Neural progenitor cell (in vitro differentiated cells): ENCODE results near the gene RAI1. TPM values are rescaled to one million over a fixed set of nuclear protein-coding genes. Genes with fewer than 3 reads are reported as not detected.

Source experiments
- DNase-seq: peaks from one replicate; pipeline ENCODE4 v3.0.0-alpha.2; 2016; ENCODE audit warnings: low spot score
- H2AFZ ChIP-seq: fragments of 200-600 bp; sonication (generic); replicated peaks from 2 replicates; pipeline ENCODE4 v1.6.1; 2016; ENCODE audit warnings: antibody characterized with exemption
- H3F3A ChIP-seq: fragments of 200-600 bp; sonication (generic); 2 replicates; pipeline ENCODE4 v1.6.1; 2016; ENCODE audit warnings: antibody characterized with exemption, low read depth
- H3K27ac ChIP-seq: fragments of 200-600 bp; sonication (generic); 2 replicates; pipeline ENCODE4 v1.5.1; 2016; ENCODE audit warnings: mild to moderate bottlenecking
- H3K27me3 ChIP-seq: fragments of 200-600 bp; sonication (generic); 2 replicates; pipeline ENCODE4 v1.6.1; 2016; ENCODE audit warnings: mild to moderate bottlenecking, moderate library complexity
- H3K36me3 ChIP-seq: fragments of 200-600 bp; sonication (generic); 2 replicates; pipeline ENCODE4 v1.5.1; 2016
- H3K4me1 ChIP-seq: fragments of 200-600 bp; sonication (generic); 2 replicates; pipeline ENCODE4 v1.6.1; 2016; ENCODE audit warnings: mixed run types
- H3K4me2 ChIP-seq: fragments of 200-600 bp; sonication (generic); 2 replicates; pipeline ENCODE4 v1.6.1; 2016
- H3K4me3 ChIP-seq: fragments of 200-600 bp; sonication (generic); 2 replicates; pipeline ENCODE4 v1.5.1; 2016
- H3K79me2 ChIP-seq: fragments of 200-600 bp; sonication (generic); 2 replicates; pipeline ENCODE4 v1.6.1; 2016; ENCODE audit warnings: low read depth
- H3K9ac ChIP-seq: fragments of 200-600 bp; sonication (generic); 2 replicates; pipeline ENCODE4 v1.6.1; 2016
- H3K9me3 ChIP-seq: fragments of 200-600 bp; sonication (generic); 2 replicates; pipeline ENCODE4 v1.5.1; 2016; ENCODE audit warnings: low read depth
- H4K20me1 ChIP-seq: fragments of 200-600 bp; sonication (generic); 2 replicates; pipeline ENCODE4 v1.6.1; 2016; ENCODE audit warnings: low read depth
- H3K27ac Mint-ChIP-seq: 3 replicates; pipeline ENCODE4 v1.8.0; 2021; ENCODE audit warnings: mixed read lengths
- H3K27me3 Mint-ChIP-seq: 2 replicates; pipeline ENCODE4 v1.8.0; 2022; ENCODE audit warnings: low read depth, mild to moderate bottlenecking, inconsistent platforms, moderate library complexity, mixed read lengths; ENCODE audit not compliant: insufficient read depth
- H3K36me3 Mint-ChIP-seq: 3 replicates; pipeline ENCODE4 v1.8.0; 2021; ENCODE audit warnings: mixed read lengths
- H3K4me1 Mint-ChIP-seq: 3 replicates; pipeline ENCODE4 v1.8.0; 2021; ENCODE audit warnings: mixed read lengths
- H3K4me3 Mint-ChIP-seq: 3 replicates; pipeline ENCODE4 v1.8.0; 2021; ENCODE audit warnings: mild to moderate bottlenecking, moderate library complexity, mixed read lengths
- H3K9me3 Mint-ChIP-seq: 3 replicates; pipeline ENCODE4 v1.8.0; 2020; ENCODE audit warnings: mixed read lengths
- EZH2 ChIP-seq: fragments of 200-600 bp; sonication (generic); IDR thresholded peaks from 2 replicates; pipeline ENCODE4 v1.6.1; 2017; ENCODE audit warnings: antibody characterized with exemption, mild to moderate bottlenecking, moderate library complexity
- EZH2phosphoT487 ChIP-seq: fragments of 200-600 bp; sonication (generic); IDR thresholded peaks from 2 replicates; pipeline ENCODE4 v1.6.1; 2017; ENCODE audit warnings: antibody characterized with exemption
- total RNA-seq: library from RNA; depleted of rRNA; stranded (reverse); fragments of >200 nt; gene quantifications from 2 replicates; pipeline ENCODE4 v1.2.3, GENCODE V29; 2015; ENCODE audit warnings: low replicate concordance
- TF ChIP-seq, protein P1 (sequence below): fragments of 200-600 bp; sonication (generic); IDR thresholded peaks from 2 replicates; pipeline ENCODE4 v1.5.1; 2017; ENCODE audit warnings: antibody characterized with exemption, mild to moderate bottlenecking

The RAI1 gene
- total RNA-seq, 1 donor from 2014 or later, result 27.4 TPM

DNA sequence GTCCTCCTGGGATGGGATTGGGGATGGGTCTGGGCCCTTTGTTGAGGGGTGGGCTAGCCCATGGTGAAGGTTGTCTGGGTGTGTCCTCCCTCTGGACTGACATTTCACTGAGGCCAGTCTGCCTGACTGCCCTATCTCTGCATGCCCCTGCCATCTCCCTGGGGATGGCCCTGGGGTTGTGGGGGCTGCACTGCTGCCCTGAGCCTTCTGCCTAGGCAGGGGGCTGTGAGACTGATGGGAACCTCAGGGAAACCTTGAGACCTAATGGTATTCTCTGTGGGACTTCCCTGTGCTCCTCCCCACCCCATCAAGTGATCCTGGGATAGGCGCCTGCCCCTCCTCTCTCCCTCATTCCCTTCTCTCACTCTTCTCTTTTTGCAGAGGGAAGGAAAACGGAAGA is 19.9 kb downstream of the RAI1 start:
- Mint-ChIP-seq H3K4me1 (peaks cover 78% of the 10 kb centered on the region), H3K27me3 (no peaks in the 10 kb centered on the region), H3K9me3 (no peaks in the 10 kb centered on the region), H3K4me3 (peak overlapping the region; percentile 78), H3K27ac (no peak overlapping the region), H3K36me3 (peaks cover 7% of the 10 kb centered on the region)
- H3K36me3 ChIP-seq, result no peaks in the 10 kb centered on the region
- H3K79me2 ChIP-seq, result peaks cover 23% of the 10 kb centered on the region
- H3K9ac ChIP-seq, result no peak overlapping the region
- H3K27me3 ChIP-seq, result peaks cover 93% of the 10 kb centered on the region
- DNase-seq, result no peak
- H3K27ac ChIP-seq, result no peak overlapping the region
- H2AFZ ChIP-seq, result no peak overlapping the region
- peaks cover 30% of the 10 kb centered on the region for H3K4me1 ChIP-seq
- H3F3A ChIP-seq, result peaks cover 31% of the 10 kb centered on the region
- H3K4me2 ChIP-seq, result peak overlapping the region; percentile 80
- peaks cover 99% of the 10 kb centered on the region for H4K20me1 ChIP-seq
- H3K4me3 ChIP-seq, result no peak overlapping the region
- no peaks in the 10 kb centered on the region for H3K9me3 ChIP-seq
- TF ChIP-seq EZH2phosphoT487 (no peak), EZH2 (no peak)
- TF ChIP-seq, protein P1, sequence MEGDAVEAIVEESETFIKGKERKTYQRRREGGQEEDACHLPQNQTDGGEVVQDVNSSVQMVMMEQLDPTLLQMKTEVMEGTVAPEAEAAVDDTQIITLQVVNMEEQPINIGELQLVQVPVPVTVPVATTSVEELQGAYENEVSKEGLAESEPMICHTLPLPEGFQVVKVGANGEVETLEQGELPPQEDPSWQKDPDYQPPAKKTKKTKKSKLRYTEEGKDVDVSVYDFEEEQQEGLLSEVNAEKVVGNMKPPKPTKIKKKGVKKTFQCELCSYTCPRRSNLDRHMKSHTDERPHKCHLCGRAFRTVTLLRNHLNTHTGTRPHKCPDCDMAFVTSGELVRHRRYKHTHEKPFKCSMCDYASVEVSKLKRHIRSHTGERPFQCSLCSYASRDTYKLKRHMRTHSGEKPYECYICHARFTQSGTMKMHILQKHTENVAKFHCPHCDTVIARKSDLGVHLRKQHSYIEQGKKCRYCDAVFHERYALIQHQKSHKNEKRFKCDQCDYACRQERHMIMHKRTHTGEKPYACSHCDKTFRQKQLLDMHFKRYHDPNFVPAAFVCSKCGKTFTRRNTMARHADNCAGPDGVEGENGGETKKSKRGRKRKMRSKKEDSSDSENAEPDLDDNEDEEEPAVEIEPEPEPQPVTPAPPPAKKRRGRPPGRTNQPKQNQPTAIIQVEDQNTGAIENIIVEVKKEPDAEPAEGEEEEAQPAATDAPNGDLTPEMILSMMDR, result no peak

DNA sequence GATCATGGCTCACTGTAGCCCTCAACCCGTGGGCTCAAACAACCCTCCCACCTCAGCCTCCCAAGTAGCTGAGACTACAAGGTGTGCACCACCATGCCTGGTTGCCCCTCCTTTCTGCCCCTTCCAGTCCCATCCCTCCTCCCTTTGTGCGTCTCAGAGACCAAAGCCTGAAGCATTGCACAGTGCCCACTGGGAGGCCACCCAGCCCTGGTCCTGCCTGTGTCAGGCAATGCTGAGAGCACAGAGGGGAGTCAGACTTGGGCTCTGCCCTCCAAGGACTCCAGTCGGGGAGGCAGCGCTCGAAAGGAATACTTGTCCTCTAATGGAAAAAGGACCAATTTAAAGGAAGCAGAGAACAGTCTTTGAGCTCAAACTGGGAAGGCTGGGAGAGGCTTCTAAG is 20.4 kb downstream of the RAI1 start:
- no peaks in the 10 kb centered on the region for H3K36me3 ChIP-seq
- peaks cover 87% of the 10 kb centered on the region for H3K27me3 ChIP-seq
- TF ChIP-seq, protein P1, result no peak
- TF ChIP-seq EZH2phosphoT487 (no peak), EZH2 (no peak)
- peaks cover 30% of the 10 kb centered on the region for H3K4me1 ChIP-seq
- no peak overlapping the region for H3K27ac ChIP-seq
- H3K4me2 ChIP-seq, result no peak overlapping the region
- H3F3A ChIP-seq, result peaks cover 31% of the 10 kb centered on the region
- DNase-seq, result no peak
- peaks cover 99% of the 10 kb centered on the region for H4K20me1 ChIP-seq
- H3K79me2 ChIP-seq, result peaks cover 17% of the 10 kb centered on the region
- Mint-ChIP-seq H3K27me3 (no peaks in the 10 kb centered on the region), H3K4me3 (peak overlapping the region; percentile 78), H3K9me3 (no peaks in the 10 kb centered on the region), H3K27ac (no peak overlapping the region), H3K4me1 (peaks cover 79% of the 10 kb centered on the region), H3K36me3 (peaks cover 8% of the 10 kb centered on the region)
- H3K9me3 ChIP-seq, result no peaks in the 10 kb centered on the region
- no peak overlapping the region for H3K4me3 ChIP-seq
- no peak overlapping the region for H3K9ac ChIP-seq
- no peak overlapping the region for H2AFZ ChIP-seq

DNA sequence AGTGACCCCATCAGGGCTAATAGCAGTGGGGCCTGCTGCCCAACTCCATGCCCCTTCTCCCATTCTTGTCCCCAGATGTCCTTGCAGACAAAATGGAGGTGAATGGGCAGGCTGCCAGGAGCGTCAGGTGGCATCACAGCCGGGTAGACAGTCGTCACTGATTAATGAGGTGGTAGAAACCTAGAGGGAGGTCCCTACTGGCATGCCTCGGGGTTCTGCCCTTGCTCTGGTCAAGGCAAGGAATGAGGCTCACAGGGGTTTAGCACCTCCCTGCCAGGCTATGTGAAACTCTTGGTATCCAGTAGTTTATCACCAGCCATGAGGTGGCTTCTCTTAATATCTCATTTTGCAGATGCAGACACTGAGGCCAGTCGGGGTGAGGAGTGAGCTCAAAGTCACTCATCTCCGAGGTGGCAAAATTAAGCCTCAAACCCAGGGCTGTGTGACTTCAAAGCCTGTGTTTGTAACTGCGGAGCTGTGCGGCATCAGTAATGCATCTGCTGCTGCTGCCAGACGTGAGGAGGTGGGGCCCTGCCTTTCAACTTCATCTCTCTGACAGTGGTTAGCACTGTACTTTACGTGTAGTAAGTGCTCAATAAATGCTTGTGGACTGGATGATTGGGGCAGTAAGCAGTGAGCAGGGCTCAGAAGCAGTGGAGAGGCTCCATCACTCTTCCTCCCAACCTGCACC is 21.3 kb downstream of the RAI1 start:
- Histone ChIP-seq H3K27ac (no peak overlapping the region), H4K20me1 (peaks cover 99% of the 10 kb centered on the region), H3F3A (peaks cover 31% of the 10 kb centered on the region), H3K9me3 (no peaks in the 10 kb centered on the region), H3K79me2 (peaks cover 8% of the 10 kb centered on the region), H3K36me3 (no peaks in the 10 kb centered on the region), H3K9ac (no peak overlapping the region), H3K4me3 (no peak overlapping the region), H3K27me3 (peaks cover 78% of the 10 kb centered on the region), H2AFZ (no peak overlapping the region), H3K4me1 (peaks cover 30% of the 10 kb centered on the region), H3K4me2 (no peak overlapping the region)
- peaks cover 8% of the 10 kb centered on the region for H3K36me3 Mint-ChIP-seq
- no peaks in the 10 kb centered on the region for H3K27me3 Mint-ChIP-seq
- TF ChIP-seq, protein P1, result no peak
- no peak for TF ChIP-seq EZH2
- no peak for TF ChIP-seq EZH2phosphoT487
- H3K4me3 Mint-ChIP-seq, result peak overlapping the region; percentile 64
- no peaks in the 10 kb centered on the region for H3K9me3 Mint-ChIP-seq
- H3K4me1 Mint-ChIP-seq, result peaks cover 76% of the 10 kb centered on the region
- no peak for DNase-seq
- no peak overlapping the region for H3K27ac Mint-ChIP-seq
